A204.1 (cell line): ENCODE results near the gene UNC5CL.
A peak's percentile ranks its signal among the peaks of the same experiment; 100 is the strongest.

Experiments used
- FAIRE-seq: peaks from 2 replicates; lab custom pipeline; 2012; peaks lifted over from hg19 to GRCh38; lab: Jason Lieb, UNC

The UNC5CL gene

GRCh38 chr6:41000248-41000647, 38.8 kb downstream of the UNC5CL start:
- FAIRE-seq = no peak

DNA sequence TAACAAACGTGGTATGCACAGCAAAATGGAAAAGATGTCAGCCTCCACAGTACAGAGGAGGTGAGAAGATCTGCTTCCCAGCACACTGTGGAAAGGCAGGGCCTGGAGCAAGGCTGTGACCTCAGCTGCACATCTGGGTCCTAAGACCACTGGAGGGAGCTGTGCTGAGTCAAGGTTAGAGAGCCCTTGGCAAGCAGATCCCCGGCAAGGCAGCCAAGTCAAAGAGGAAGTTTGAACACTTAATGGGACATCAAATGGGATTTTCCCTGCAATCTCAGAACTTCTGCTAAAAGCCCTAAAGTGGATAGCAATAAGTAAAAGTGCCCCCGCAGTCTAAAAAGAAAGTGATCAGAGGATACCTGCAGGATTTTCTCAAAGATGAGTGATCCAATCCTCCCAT, 39.5 kb downstream of the UNC5CL start:
- no peak for FAIRE-seq

DNA sequence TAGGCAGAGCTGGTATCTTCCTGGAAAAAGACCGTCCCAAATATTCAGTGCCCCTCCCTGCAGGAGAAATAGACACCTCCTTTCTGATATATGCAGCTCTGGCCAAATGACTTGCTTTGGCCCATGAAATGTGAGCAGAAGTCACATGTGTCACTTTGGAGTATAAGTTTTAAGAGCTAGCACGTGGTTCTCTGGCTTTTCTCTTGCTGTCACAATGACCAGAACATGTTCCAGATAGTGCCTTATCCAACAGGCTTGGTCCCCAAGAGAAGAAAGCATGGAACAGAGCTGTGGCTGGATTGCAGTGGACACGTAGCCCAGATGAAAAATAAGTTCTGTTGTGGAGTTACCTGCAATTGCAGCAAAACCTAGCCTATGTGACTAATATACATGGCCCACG, 40.4 kb downstream of the UNC5CL start:
- no peak for FAIRE-seq

DNA sequence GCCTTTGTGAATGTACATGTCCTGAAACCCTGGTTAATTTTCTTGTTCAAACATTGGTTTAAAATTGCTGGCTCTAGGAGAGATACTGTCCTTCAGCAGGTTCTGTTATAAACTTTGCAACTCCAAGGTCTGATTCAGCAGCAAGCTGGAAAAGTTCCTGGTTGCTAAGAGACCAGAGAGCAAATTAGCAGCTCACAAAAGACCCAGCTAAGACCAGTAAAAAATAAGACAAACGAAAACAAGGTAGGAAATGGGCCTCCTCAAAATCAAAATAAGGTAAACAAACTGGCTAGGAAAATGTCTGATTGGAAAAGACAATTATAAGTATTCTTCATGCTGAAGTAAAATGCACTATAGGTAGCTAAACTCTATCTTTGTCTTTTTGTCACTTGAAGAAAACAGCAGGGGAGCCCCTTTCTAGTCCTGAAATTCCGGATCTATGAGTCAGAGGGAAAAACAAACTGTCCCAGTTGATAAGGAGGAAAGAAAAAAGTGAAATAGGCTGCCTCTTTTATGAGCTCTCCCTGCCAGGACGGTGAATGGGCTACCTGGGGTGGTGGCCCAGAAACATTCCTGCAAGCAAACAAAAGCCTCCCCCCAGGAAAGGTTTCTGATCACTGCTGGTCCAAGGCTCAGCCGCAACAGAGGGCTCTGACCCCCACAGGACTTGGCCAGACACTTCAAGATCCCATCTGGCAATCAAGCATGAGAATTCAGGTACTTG, 41.6 kb downstream of the UNC5CL start:
- peak; percentile 11 for FAIRE-seq

DNA sequence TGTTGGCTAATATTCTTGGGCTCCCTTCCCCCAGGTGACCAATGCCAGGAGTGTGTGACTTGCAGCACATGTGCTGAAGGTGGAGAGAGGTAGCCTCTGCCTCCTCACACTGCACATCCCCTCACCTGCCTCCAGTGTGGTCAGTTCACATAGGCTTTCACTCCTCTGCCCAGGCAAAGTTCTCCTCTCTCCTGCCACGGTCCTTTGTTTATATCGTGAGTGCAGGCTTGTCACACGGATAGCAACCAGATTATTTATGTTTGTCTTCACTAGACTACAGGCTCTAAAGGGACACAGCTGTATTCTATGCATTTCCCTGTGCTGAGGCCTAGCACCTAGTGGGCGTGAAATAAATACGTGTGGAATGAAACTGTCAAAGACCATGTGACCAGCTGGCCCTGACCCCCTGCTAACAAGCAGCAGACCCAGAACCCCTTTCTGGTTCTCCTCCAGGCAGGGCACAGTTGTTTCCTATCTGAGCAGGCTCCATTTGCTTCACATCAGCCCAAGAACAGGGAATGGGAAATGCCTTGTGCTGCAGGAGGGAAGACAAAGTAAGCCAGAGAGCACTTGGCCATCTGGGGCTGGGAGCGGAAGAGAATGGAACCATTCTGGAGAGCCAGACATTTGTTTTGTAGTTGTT, 42.3 kb downstream of the UNC5CL start:
- no peak for FAIRE-seq

- no peak for FAIRE-seq
Measured at GRCh38 chr6:40992746-40993145, 46.3 kb downstream of the UNC5CL start.

- no peak for FAIRE-seq
Measured at GRCh38 chr6:40990301-40990700, 48.7 kb downstream of the UNC5CL start.

GRCh38 chr6:40989204-40990169, 49.5 kb downstream of the UNC5CL start:
- no peak for FAIRE-seq

- no peak for FAIRE-seq
Measured at GRCh38 chr6:40988634-40989033, 50.4 kb downstream of the UNC5CL start.

- FAIRE-seq = no peak
Measured at GRCh38 chr6:40986921-40987819, 51.9 kb downstream of the UNC5CL start.

DNA sequence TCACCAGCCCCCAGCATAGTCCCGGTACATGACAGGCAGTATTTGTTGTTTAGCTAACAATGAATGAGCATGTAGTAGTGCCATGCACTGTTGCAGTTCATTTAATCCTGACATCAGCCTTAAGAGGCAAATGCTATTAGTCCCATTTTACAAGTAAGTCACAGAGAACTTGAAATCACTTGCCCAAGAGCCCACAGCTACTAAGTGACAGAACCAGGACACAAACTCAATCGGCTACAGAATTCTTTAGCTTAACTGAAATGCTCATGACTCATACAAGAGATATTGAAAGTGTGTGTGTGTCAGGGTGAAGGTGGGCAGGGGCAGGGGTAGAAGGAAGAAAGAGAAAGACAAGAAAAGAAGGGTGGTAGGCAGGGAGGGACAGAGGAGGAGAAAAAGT, 52.7 kb downstream of the UNC5CL start:
- FAIRE-seq = no peak

DNA sequence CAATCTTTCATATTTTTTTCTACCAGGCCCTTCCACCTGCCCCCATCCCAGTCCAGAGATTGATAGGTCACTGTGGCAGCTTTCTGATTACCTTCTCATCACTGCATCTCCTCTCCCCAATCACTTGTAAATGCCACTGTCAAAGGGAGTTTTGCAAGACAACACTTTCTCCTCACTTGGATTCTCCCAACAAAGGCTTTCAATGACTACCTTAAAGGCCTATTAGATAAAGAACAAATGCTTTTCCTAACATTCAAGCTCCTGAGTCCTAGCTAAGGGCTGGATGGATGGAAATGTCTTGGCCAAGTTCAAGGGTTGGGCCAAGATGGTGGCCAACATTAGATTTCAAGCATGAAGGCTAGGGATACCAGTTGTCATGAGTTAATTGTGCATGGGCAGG, 55.3 kb downstream of the UNC5CL start:
- no peak for FAIRE-seq

DNA sequence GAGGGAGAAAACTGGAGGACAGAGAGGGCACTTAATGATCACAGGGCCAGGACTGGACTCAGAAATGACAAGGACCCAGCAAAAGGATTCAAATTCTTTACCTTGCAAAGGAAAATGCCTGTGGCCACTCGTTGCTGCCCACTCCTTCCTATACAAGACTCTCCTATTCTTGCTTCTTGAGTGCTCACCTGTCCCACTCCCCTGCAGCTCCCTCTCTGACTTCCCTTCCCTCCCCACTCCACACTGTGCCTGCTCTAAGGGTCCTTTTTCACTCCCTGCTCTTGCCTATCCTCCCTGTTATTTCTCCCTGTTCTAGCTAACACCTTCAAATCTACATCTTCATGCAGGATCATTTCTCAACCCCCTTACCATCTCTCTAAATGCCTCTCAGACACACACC, 56.1 kb downstream of the UNC5CL start:
- no peak for FAIRE-seq

- FAIRE-seq = no peak
Measured at GRCh38 chr6:40978687-40979289, 60.2 kb downstream of the UNC5CL start.

GRCh38 chr6:40977695-40978094, 61.3 kb downstream of the UNC5CL start:
- no peak for FAIRE-seq

- no peak for FAIRE-seq
Measured at GRCh38 chr6:40977085-40977484, 61.9 kb downstream of the UNC5CL start.
